PC-3 (cell line): ENCODE measurements around the gene KLHL11. TPM values are rescaled to one million over a fixed set of nuclear protein-coding genes. Genes with fewer than 3 reads are reported as not detected.

Source experiments
- ATAC-seq: fragments of 200-7000 bp; cut with Tn5 transposase; 2 replicates; pipeline ENCODE4 v1.9.1; 2020; ENCODE audit warnings: mild to moderate bottlenecking, moderate library complexity
- BruUV-seq: library from RNA; stranded (reverse); fragments of 400-500 nt; replicated peaks from 2 replicates; lab custom pipeline; 2021; lab: Mats Ljungman, UMichigan
- CTCF ChIA-PET: fragments of 300-600 bp; sonication (Branson Sonifier 250); formaldehyde crosslinking; loops from one replicate; lab custom pipeline; 2022; ENCODE audit warnings: antibody characterized with exemption; lab: Charles Lee
- POLR2A ChIA-PET: fragments of 300-600 bp; sonication (Branson Sonifier 250); formaldehyde crosslinking; loops from one replicate; lab custom pipeline; 2022; ENCODE audit warnings: antibody characterized with exemption; ENCODE audit not compliant: unreplicated experiment; lab: Charles Lee
- DNase-seq: peaks from one replicate; pipeline ENCODE4 v3.0.0-alpha.2; 2015
- H2AFZ ChIP-seq: fragments of 300-600 bp; sonication (generic); 2 replicates; pipeline ENCODE4 v1.6.0; 2016; ENCODE audit warnings: antibody characterized with exemption, low read length
- H3F3A ChIP-seq: fragments of 300-600 bp; sonication (generic); one replicate; pipeline ENCODE4 v1.6.0; 2017; ENCODE audit warnings: antibody characterized with exemption, low read length, control low read depth, mild to moderate bottlenecking; ENCODE audit not compliant: unreplicated experiment
- H3K27ac ChIP-seq: fragments of 300-600 bp; sonication (generic); 2 replicates; pipeline ENCODE4 v1.5.1; 2016; ENCODE audit warnings: mild to moderate bottlenecking, low read length
- H3K27me3 ChIP-seq: fragments of 300-600 bp; sonication (generic); 2 replicates; pipeline ENCODE4 v1.6.1; 2016; ENCODE audit warnings: low read length, mixed read lengths
- H3K36me3 ChIP-seq: fragments of 300-600 bp; sonication (generic); 2 replicates; pipeline ENCODE4 v1.6.1; 2016; ENCODE audit warnings: low read depth, mixed run types, low read length, mixed read lengths
- H3K4me1 ChIP-seq: fragments of 300-600 bp; sonication (generic); 2 replicates; pipeline ENCODE4 v1.5.1; 2016; ENCODE audit warnings: low read length; ENCODE audit not compliant: insufficient read depth
- H3K4me2 ChIP-seq: fragments of 300-600 bp; sonication (generic); 2 replicates; pipeline ENCODE4 v1.6.0; 2016; ENCODE audit warnings: low read length
- H3K4me3 ChIP-seq: fragments of 300-600 bp; sonication (generic); 2 replicates; pipeline ENCODE4 v1.5.1; 2016; ENCODE audit warnings: mild to moderate bottlenecking, low read length, mixed read lengths
- H3K79me2 ChIP-seq: fragments of 300-600 bp; sonication (generic); 2 replicates; pipeline ENCODE4 v1.6.1; 2017; ENCODE audit warnings: low read length, mixed read lengths
- H3K9ac ChIP-seq: fragments of 300-600 bp; sonication (generic); 2 replicates; pipeline ENCODE4 v1.6.0; 2016; ENCODE audit warnings: mild to moderate bottlenecking, low read length
- H3K9me2 ChIP-seq: fragments of 300-600 bp; sonication (generic); replicated peaks from 2 replicates; pipeline ENCODE4 v1.6.1; 2016; ENCODE audit warnings: mixed run types, low read length, mixed read lengths
- H3K9me3 ChIP-seq: fragments of 300-600 bp; sonication (generic); 2 replicates; pipeline ENCODE4 v1.6.1; 2016; ENCODE audit warnings: low read length, mixed read lengths
- H4K20me1 ChIP-seq: fragments of 300-600 bp; sonication (generic); 2 replicates; pipeline ENCODE4 v1.6.1; 2016; ENCODE audit warnings: low read length, mixed read lengths
- EZH2 ChIP-seq: fragments of 300-600 bp; sonication (generic); IDR thresholded peaks from one replicate; pipeline ENCODE4 v1.6.1; 2017; ENCODE audit warnings: antibody characterized with exemption, mild to moderate bottlenecking, low read length; ENCODE audit not compliant: unreplicated experiment
- EZH2phosphoT487 ChIP-seq: fragments of 300-600 bp; sonication (generic); IDR thresholded peaks from 2 replicates; pipeline ENCODE4 v1.6.1; 2018; ENCODE audit warnings: mild to moderate bottlenecking, antibody characterized with exemption, low read length, borderline replicate concordance
- intact Hi-C: fragments of 100-400 bp; cut with micrococcal nuclease; formaldehyde crosslinking; loops from 2 replicates; pipeline ENCODE4 v1.9.0; 2023
- total RNA-seq: library from RNA; depleted of rRNA; stranded (reverse); fragments of >200 nt; gene quantifications from 2 replicates; pipeline ENCODE4 v1.2.3, GENCODE V29; 2014
- TF ChIP-seq, protein P1 (sequence below): fragments of 300-600 bp; sonication (generic); conservative IDR thresholded peaks from 2 replicates; pipeline ENCODE4 v1.5.1; 2017; ENCODE audit warnings: antibody characterized with exemption, low read depth, mild to moderate bottlenecking, low read length

KLHL11 gene
- total RNA-seq, 1 experiment from 2014 or later: 19.9 TPM

DNA sequence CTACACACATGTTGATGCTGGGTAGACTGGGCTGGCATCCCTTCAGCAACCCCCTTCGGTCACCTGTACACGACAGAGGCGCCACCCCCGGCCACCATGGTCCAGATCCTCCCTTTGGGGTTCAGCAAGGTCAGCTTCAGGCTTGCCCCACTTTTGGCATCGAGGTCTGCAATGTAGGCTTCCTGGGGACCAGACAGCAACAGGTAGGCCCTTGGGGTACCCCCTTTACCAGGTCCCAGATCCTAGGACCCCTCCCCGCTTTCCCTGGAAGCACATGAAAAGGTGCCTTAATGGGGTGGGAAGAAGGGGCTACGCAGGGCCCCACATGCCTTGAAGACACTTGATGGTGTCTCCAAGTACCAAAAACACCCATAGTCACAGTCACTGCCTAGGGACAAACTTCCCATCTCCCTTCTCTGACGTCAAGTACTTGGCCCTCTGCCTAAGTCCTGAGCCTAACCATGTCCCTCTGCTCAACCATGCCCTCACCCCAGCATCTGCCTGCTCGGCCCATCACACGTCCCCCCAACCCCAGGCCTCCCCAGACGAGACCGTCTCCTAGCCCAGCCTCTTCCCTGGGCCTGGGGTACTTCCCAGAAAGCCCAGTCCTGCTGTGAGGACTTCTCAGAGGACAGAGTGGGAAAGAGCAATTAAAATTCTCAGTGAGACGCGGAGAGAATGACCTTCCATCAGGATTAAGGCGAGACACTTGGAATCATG is 41.4 kb upstream of the KLHL11 start:
- peaks cover 30% of the 10 kb centered on the region for H3K4me1 ChIP-seq
- peaks cover 44% of the 10 kb centered on the region for H3K36me3 ChIP-seq
- CTCF ChIA-PET: no interaction called here
- no peak for TF ChIP-seq EZH2phosphoT487
- TF ChIP-seq, protein P1, sequence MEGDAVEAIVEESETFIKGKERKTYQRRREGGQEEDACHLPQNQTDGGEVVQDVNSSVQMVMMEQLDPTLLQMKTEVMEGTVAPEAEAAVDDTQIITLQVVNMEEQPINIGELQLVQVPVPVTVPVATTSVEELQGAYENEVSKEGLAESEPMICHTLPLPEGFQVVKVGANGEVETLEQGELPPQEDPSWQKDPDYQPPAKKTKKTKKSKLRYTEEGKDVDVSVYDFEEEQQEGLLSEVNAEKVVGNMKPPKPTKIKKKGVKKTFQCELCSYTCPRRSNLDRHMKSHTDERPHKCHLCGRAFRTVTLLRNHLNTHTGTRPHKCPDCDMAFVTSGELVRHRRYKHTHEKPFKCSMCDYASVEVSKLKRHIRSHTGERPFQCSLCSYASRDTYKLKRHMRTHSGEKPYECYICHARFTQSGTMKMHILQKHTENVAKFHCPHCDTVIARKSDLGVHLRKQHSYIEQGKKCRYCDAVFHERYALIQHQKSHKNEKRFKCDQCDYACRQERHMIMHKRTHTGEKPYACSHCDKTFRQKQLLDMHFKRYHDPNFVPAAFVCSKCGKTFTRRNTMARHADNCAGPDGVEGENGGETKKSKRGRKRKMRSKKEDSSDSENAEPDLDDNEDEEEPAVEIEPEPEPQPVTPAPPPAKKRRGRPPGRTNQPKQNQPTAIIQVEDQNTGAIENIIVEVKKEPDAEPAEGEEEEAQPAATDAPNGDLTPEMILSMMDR: no peak
- H3K4me3 ChIP-seq: no peak overlapping the region
- POLR2A ChIA-PET: interaction anchor here (0.5 kb wide), 1 partner anchor 11 kb away, joined by 14 read pairs; no protein-coding TSS in a partner anchor
- no peak overlapping the region for H3K4me2 ChIP-seq
- peaks cover 7% of the 10 kb centered on the region; the same call in 1 of the 2 replicates for H4K20me1 ChIP-seq
- no peak for ATAC-seq
- no TSS peak for BruUV-seq
- H3K9ac ChIP-seq: no peak overlapping the region
- peaks cover 9% of the 10 kb centered on the region; the same call in 1 of the 2 replicates for H3K79me2 ChIP-seq
- no peaks in the 10 kb centered on the region for H3K9me2 ChIP-seq
- no peaks in the 10 kb centered on the region for H3K9me3 ChIP-seq
- no peaks in the 10 kb centered on the region for H3K27me3 ChIP-seq
- peaks cover 7% of the 10 kb centered on the region for H3F3A ChIP-seq
- intact Hi-C loops: no loop called here
- DNase-seq: no peak
- H2AFZ ChIP-seq: no peak overlapping the region
- peak overlapping the region; percentile 29; the same call in 1 of the 2 replicates for H3K27ac ChIP-seq

DNA sequence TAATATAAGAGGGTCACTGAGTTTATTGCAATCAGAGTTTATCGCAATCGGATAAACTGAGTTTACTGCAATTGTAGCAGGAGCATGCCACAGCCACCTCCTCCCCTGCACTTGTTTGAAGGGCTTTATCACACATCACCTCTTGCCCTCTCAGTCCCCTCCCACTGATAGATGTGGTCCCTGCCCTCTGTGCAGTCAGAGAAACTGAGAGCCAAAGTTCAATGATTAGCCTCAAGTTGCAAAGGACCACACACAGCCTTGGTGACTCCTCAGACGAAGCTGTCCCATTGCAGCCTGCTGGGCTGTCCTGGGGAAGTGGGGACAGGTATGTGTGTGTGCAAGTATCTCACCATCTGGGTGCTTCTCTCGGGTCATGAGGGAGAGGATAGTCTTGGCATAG is 39.9 kb upstream of the KLHL11 start:
- peaks cover 7% of the 10 kb centered on the region; the same call in 1 of the 2 replicates for H3K79me2 ChIP-seq
- H3K4me1 ChIP-seq: peaks cover 18% of the 10 kb centered on the region
- peaks cover 43% of the 10 kb centered on the region for H3K36me3 ChIP-seq
- no peak for ATAC-seq
- TF ChIP-seq EZH2: no peak
- TF ChIP-seq, protein P1: no peak
- no peak for TF ChIP-seq EZH2phosphoT487
- no peaks in the 10 kb centered on the region for H3K9me3 ChIP-seq
- ChIA-PET CTCF (no interaction called here), POLR2A (no interaction called here)
- no peaks in the 10 kb centered on the region for H3K9me2 ChIP-seq
- H3K27ac ChIP-seq: no peak overlapping the region
- H3K4me3 ChIP-seq: no peak overlapping the region
- no peak overlapping the region for H2AFZ ChIP-seq
- H3K27me3 ChIP-seq: no peaks in the 10 kb centered on the region
- intact Hi-C loops: no loop called here
- no peaks in the 10 kb centered on the region for H4K20me1 ChIP-seq
- H3F3A ChIP-seq: no peaks in the 10 kb centered on the region
- no peak overlapping the region for H3K4me2 ChIP-seq
- no TSS peak for BruUV-seq
- H3K9ac ChIP-seq: no peak overlapping the region
- no peak for DNase-seq

DNA sequence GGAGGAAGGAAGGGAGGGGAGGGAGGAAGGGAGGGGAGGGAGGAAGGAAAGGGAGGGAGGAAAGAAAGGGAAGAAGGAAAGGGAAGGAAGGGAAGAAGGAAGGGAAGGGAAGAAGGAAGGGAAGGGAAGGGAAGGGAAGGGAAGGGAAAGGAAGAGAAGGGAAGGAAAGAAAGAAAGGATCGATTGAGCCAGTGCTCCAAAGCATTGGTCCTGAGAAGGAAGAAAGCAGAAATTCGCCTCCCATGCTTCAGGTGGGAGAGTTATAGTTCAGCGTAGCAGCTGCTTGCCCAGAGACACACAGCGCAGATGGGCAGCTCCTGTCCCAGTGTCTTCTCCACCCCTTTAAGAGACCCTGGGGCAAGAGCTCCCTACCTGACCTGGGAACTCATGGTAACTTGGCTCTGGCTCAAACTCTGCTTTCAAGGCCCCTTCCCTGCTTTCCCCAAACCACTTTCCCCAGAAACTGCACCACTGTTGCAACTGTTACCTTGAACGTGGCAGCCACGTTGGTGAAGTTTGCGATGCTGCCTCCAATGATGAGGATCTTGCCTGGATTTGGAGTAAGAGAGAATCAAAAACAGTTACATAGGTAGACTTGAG is 39.1 kb upstream of the KLHL11 start:
- intact Hi-C loops: no loop called here
- Histone ChIP-seq H3K27ac (no peak overlapping the region), H3K4me3 (no peak overlapping the region), H3K4me1 (peaks cover 13% of the 10 kb centered on the region), H3F3A (no peaks in the 10 kb centered on the region), H2AFZ (no peak overlapping the region), H3K79me2 (no peaks in the 10 kb centered on the region), H3K9me3 (no peaks in the 10 kb centered on the region), H3K36me3 (peaks cover 38% of the 10 kb centered on the region), H3K4me2 (no peak overlapping the region), H3K27me3 (no peaks in the 10 kb centered on the region), H3K9me2 (no peaks in the 10 kb centered on the region), H3K9ac (no peak overlapping the region), H4K20me1 (no peaks in the 10 kb centered on the region)
- CTCF ChIA-PET: no interaction called here
- DNase-seq (no peak), ATAC-seq (no peak)
- BruUV-seq: no TSS peak
- no peak for TF ChIP-seq EZH2phosphoT487
- no peak for TF ChIP-seq EZH2
- POLR2A ChIA-PET: no interaction called here
